PC-3 (cell line): ENCODE measurements around the gene PIGB. TPM values are rescaled to one million over a fixed set of nuclear protein-coding genes. Genes with fewer than 3 reads are reported as not detected.
"Not testable (repeated sequence)": the region's sequence is repeated elsewhere in the genome, so short reads cannot be mapped to it uniquely, and the experiment has no call there.

Source experiments
- ATAC-seq: fragments of 200-7000 bp; cut with Tn5 transposase; 2 replicates; pipeline ENCODE4 v1.9.1; 2020; ENCODE audit warnings: mild to moderate bottlenecking, moderate library complexity
- BruUV-seq: library from RNA; stranded (reverse); fragments of 400-500 nt; replicated peaks from 2 replicates; lab custom pipeline; 2021; lab: Mats Ljungman, UMichigan
- CTCF ChIA-PET: fragments of 300-600 bp; sonication (Branson Sonifier 250); formaldehyde crosslinking; loops from one replicate; lab custom pipeline; 2022; ENCODE audit warnings: antibody characterized with exemption; lab: Charles Lee
- POLR2A ChIA-PET: fragments of 300-600 bp; sonication (Branson Sonifier 250); formaldehyde crosslinking; loops from one replicate; lab custom pipeline; 2022; ENCODE audit warnings: antibody characterized with exemption; ENCODE audit not compliant: unreplicated experiment; lab: Charles Lee
- DNase-seq: peaks from one replicate; pipeline ENCODE4 v3.0.0-alpha.2; 2015
- H2AFZ ChIP-seq: fragments of 300-600 bp; sonication (generic); 2 replicates; pipeline ENCODE4 v1.6.0; 2016; ENCODE audit warnings: antibody characterized with exemption, low read length
- H3F3A ChIP-seq: fragments of 300-600 bp; sonication (generic); one replicate; pipeline ENCODE4 v1.6.0; 2017; ENCODE audit warnings: antibody characterized with exemption, low read length, control low read depth, mild to moderate bottlenecking; ENCODE audit not compliant: unreplicated experiment
- H3K27ac ChIP-seq: fragments of 300-600 bp; sonication (generic); 2 replicates; pipeline ENCODE4 v1.5.1; 2016; ENCODE audit warnings: mild to moderate bottlenecking, low read length
- H3K27me3 ChIP-seq: fragments of 300-600 bp; sonication (generic); 2 replicates; pipeline ENCODE4 v1.6.1; 2016; ENCODE audit warnings: low read length, mixed read lengths
- H3K36me3 ChIP-seq: fragments of 300-600 bp; sonication (generic); 2 replicates; pipeline ENCODE4 v1.6.1; 2016; ENCODE audit warnings: low read depth, mixed run types, low read length, mixed read lengths
- H3K4me1 ChIP-seq: fragments of 300-600 bp; sonication (generic); 2 replicates; pipeline ENCODE4 v1.5.1; 2016; ENCODE audit warnings: low read length; ENCODE audit not compliant: insufficient read depth
- H3K4me2 ChIP-seq: fragments of 300-600 bp; sonication (generic); 2 replicates; pipeline ENCODE4 v1.6.0; 2016; ENCODE audit warnings: low read length
- H3K4me3 ChIP-seq: fragments of 300-600 bp; sonication (generic); 2 replicates; pipeline ENCODE4 v1.5.1; 2016; ENCODE audit warnings: mild to moderate bottlenecking, low read length, mixed read lengths
- H3K79me2 ChIP-seq: fragments of 300-600 bp; sonication (generic); 2 replicates; pipeline ENCODE4 v1.6.1; 2017; ENCODE audit warnings: low read length, mixed read lengths
- H3K9ac ChIP-seq: fragments of 300-600 bp; sonication (generic); 2 replicates; pipeline ENCODE4 v1.6.0; 2016; ENCODE audit warnings: mild to moderate bottlenecking, low read length
- H3K9me2 ChIP-seq: fragments of 300-600 bp; sonication (generic); replicated peaks from 2 replicates; pipeline ENCODE4 v1.6.1; 2016; ENCODE audit warnings: mixed run types, low read length, mixed read lengths
- H3K9me3 ChIP-seq: fragments of 300-600 bp; sonication (generic); 2 replicates; pipeline ENCODE4 v1.6.1; 2016; ENCODE audit warnings: low read length, mixed read lengths
- H4K20me1 ChIP-seq: fragments of 300-600 bp; sonication (generic); 2 replicates; pipeline ENCODE4 v1.6.1; 2016; ENCODE audit warnings: low read length, mixed read lengths
- EZH2 ChIP-seq: fragments of 300-600 bp; sonication (generic); IDR thresholded peaks from one replicate; pipeline ENCODE4 v1.6.1; 2017; ENCODE audit warnings: antibody characterized with exemption, mild to moderate bottlenecking, low read length; ENCODE audit not compliant: unreplicated experiment
- EZH2phosphoT487 ChIP-seq: fragments of 300-600 bp; sonication (generic); IDR thresholded peaks from 2 replicates; pipeline ENCODE4 v1.6.1; 2018; ENCODE audit warnings: mild to moderate bottlenecking, antibody characterized with exemption, low read length, borderline replicate concordance
- intact Hi-C: fragments of 100-400 bp; cut with micrococcal nuclease; formaldehyde crosslinking; loops from 2 replicates; pipeline ENCODE4 v1.9.0; 2023
- total RNA-seq: library from RNA; depleted of rRNA; stranded (reverse); fragments of >200 nt; gene quantifications from 2 replicates; pipeline ENCODE4 v1.2.3, GENCODE V29; 2014
- TF ChIP-seq, protein P1 (sequence below): fragments of 300-600 bp; sonication (generic); conservative IDR thresholded peaks from 2 replicates; pipeline ENCODE4 v1.5.1; 2017; ENCODE audit warnings: antibody characterized with exemption, low read depth, mild to moderate bottlenecking, low read length

Gene PIGB
- total RNA-seq, 1 experiment from 2014 or later, result 15.3 TPM

DNA sequence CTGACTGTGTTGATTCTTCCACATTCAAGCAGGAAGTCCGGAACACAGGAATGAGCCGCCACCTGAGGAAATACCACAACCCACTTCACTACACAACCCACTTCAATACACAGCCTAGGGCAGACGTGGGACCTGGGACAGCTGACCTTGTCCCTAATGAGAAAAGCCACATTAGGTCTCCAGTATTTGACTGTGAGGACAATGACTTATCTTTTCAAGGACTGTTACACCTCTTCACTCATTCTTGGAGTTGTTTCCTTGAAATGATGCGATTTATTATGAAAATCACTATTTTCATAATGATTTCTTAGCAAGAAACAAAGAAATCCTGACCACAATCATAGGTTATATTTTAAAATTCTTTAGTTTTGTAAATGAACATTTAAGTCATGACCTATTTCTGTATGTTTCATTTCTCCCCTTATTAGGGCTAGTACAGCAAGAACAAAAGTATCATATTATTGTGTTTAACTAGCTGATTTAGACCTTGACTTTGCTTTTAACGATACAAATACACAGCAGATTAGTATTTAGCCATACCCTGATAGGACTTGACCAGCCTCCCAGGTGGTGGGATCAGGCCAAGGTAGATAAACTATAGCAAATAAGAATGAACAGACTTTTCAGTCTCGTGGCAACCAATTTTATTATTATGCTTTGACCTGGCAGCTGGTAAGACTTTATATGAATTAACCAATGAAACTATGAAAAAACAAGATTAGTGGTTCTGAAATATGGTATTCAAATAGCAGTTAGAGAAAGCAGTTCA lies 35.5 kb upstream of the PIGB start:
- no peak overlapping the region for H3K4me2 ChIP-seq
- BruUV-seq, result no TSS peak
- DNase-seq (no peak), ATAC-seq (no peak)
- no peak overlapping the region for H3K4me3 ChIP-seq
- ChIA-PET POLR2A (no interaction called here), CTCF (no interaction called here)
- no peak overlapping the region for H3K9ac ChIP-seq
- intact Hi-C loops, result no loop called here
- no peaks in the 10 kb centered on the region for H3F3A ChIP-seq
- H3K27ac ChIP-seq, result no peak overlapping the region
- peaks cover 26% of the 10 kb centered on the region for H3K4me1 ChIP-seq
- no peaks in the 10 kb centered on the region for H3K27me3 ChIP-seq
- H4K20me1 ChIP-seq, result no peaks in the 10 kb centered on the region
- H3K79me2 ChIP-seq, result no peaks in the 10 kb centered on the region; the same call in none of the 2 replicates
- H3K9me2 ChIP-seq, result no peaks in the 10 kb centered on the region
- no peaks in the 10 kb centered on the region for H3K36me3 ChIP-seq
- no peaks in the 10 kb centered on the region for H3K9me3 ChIP-seq
- H2AFZ ChIP-seq, result no peak overlapping the region
- TF ChIP-seq, protein P1, sequence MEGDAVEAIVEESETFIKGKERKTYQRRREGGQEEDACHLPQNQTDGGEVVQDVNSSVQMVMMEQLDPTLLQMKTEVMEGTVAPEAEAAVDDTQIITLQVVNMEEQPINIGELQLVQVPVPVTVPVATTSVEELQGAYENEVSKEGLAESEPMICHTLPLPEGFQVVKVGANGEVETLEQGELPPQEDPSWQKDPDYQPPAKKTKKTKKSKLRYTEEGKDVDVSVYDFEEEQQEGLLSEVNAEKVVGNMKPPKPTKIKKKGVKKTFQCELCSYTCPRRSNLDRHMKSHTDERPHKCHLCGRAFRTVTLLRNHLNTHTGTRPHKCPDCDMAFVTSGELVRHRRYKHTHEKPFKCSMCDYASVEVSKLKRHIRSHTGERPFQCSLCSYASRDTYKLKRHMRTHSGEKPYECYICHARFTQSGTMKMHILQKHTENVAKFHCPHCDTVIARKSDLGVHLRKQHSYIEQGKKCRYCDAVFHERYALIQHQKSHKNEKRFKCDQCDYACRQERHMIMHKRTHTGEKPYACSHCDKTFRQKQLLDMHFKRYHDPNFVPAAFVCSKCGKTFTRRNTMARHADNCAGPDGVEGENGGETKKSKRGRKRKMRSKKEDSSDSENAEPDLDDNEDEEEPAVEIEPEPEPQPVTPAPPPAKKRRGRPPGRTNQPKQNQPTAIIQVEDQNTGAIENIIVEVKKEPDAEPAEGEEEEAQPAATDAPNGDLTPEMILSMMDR, result no peak
- no peak for TF ChIP-seq EZH2phosphoT487
- TF ChIP-seq EZH2, result no peak

DNA sequence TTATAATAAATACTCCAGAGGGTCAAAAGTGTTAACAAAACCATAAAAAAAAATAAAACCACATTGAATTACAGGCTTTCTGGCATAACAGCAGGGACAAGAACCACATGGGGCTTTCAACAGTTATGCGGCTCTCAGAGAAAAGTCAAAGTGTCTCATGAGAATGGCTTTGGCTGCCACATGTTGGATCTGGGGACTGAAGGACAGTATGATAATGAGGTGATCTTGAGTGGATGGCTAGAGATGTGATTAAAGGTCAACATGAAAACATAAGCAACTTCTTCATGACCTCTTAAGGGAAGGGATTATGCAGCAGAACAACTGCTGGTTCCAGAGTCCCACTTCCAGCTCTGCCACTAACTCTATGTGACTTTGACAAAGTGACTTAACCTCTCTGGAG lies 34.6 kb upstream of the PIGB start:
- Histone ChIP-seq H3K9me3 (no peaks in the 10 kb centered on the region), H2AFZ (no peak overlapping the region), H3K27ac (no peak overlapping the region), H3K9me2 (no peaks in the 10 kb centered on the region), H3K36me3 (no peaks in the 10 kb centered on the region), H3K79me2 (no peaks in the 10 kb centered on the region; the same call in none of the 2 replicates), H3K27me3 (no peaks in the 10 kb centered on the region), H3F3A (no peaks in the 10 kb centered on the region), H3K4me1 (peaks cover 27% of the 10 kb centered on the region), H3K4me2 (no peak overlapping the region), H3K4me3 (no peak overlapping the region), H4K20me1 (no peaks in the 10 kb centered on the region), H3K9ac (no peak overlapping the region)
- no peak for ATAC-seq
- no TSS peak for BruUV-seq
- intact Hi-C loops, result no loop called here
- DNase-seq, result no peak
- TF ChIP-seq EZH2phosphoT487 (no peak), EZH2 (no peak)
- TF ChIP-seq, protein P1, result no peak
- ChIA-PET POLR2A (no interaction called here), CTCF (no interaction called here)

- H3K4me3 ChIP-seq, H3K79me2 ChIP-seq, H3K9ac ChIP-seq, BruUV-seq, H3K4me2 ChIP-seq, DNase-seq, CTCF ChIA-PET, H3K27me3 ChIP-seq, H3F3A ChIP-seq, H4K20me1 ChIP-seq, H3K9me3 ChIP-seq, intact Hi-C loops, H3K9me2 ChIP-seq, H2AFZ ChIP-seq, H3K27ac ChIP-seq, ATAC-seq, POLR2A ChIA-PET, H3K36me3 ChIP-seq: not testable (repeated sequence)
- H3K4me1 ChIP-seq, result peaks cover 22% of the 10 kb centered on the region
These were observed 32.4 kb upstream of the PIGB start for GRCh38 chr15:55286442-55287189.
